ENCODE results near the gene AP1M1. TPM values are rescaled to one million over a fixed set of nuclear protein-coding genes. Genes with fewer than 3 reads are reported as not detected.

AP1M1 gene
- total and polyA plus RNA-seq, 2 experiments from 2014 or later = 56.7 to 93.3 TPM

DNA sequence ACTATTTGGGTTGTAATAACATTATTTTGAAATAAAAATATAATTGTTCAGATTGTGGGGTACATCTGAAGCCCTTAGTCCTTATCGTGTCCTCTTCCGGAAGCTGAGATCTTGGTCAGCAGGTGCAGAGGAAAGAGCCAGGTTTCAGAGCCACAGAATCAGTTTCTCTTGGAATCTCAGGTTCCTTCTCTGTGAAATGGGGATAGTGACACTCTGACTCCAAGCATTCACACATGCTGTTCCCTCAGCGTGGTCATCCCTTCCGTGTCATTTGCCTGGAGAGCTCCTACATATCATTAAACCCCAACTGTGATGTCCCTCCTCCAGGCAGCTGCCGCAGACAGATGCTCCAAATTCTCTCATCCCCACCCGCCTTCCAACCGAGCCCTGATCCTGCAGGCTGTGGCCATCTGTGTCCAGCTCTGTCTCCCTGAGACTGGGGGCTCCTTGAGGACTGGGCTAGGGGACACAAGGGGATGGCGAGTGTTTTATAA, 59.8 kb downstream of the AP1M1 start:
- no peak overlapping the region for H3K4me2 ChIP-seq
- TF ChIP-seq, protein P1, sequence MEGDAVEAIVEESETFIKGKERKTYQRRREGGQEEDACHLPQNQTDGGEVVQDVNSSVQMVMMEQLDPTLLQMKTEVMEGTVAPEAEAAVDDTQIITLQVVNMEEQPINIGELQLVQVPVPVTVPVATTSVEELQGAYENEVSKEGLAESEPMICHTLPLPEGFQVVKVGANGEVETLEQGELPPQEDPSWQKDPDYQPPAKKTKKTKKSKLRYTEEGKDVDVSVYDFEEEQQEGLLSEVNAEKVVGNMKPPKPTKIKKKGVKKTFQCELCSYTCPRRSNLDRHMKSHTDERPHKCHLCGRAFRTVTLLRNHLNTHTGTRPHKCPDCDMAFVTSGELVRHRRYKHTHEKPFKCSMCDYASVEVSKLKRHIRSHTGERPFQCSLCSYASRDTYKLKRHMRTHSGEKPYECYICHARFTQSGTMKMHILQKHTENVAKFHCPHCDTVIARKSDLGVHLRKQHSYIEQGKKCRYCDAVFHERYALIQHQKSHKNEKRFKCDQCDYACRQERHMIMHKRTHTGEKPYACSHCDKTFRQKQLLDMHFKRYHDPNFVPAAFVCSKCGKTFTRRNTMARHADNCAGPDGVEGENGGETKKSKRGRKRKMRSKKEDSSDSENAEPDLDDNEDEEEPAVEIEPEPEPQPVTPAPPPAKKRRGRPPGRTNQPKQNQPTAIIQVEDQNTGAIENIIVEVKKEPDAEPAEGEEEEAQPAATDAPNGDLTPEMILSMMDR (IDR thresholded peaks at IDR 0.05; ENCODE audit: poor library complexity) = no peak
- TF ChIP-seq EZH2 (IDR thresholded peaks at IDR 0.05; ENCODE audit: borderline replicate concordance) = no peak
- no peaks in the 10 kb centered on the region for H4K20me1 ChIP-seq (ENCODE audit: insufficient read depth, poor library complexity, severe bottlenecking)
- peaks cover 12% of the 10 kb centered on the region for H3K4me1 ChIP-seq (ENCODE audit: insufficient read depth)
- no peaks in the 10 kb centered on the region for H3K79me2 ChIP-seq
- no peaks in the 10 kb centered on the region for H3K27me3 ChIP-seq
- no peak overlapping the region for H3K4me3 ChIP-seq
- H3K36me3 ChIP-seq (replicated peaks; ENCODE audit: insufficient read depth, low read depth) = no peaks in the 10 kb centered on the region
- 90% methylated on average over 8 of the region's 8 CpGs for WGBS (ENCODE audit: low lambda C conversion rate, missing lambda C conversion rate)
- DNase-seq (ENCODE audit: low spot score) = no peak
- no peak overlapping the region for H3K27ac ChIP-seq
- no peaks in the 10 kb centered on the region for H3K9me3 ChIP-seq (ENCODE audit: low read depth)
- no peak overlapping the region for H2AFZ ChIP-seq
- no peaks in the 10 kb centered on the region for H3K9me2 ChIP-seq (replicated peaks; ENCODE audit: insufficient read depth)

- Histone ChIP-seq H3K4me2 (no peak overlapping the region), H3K9me3 (ENCODE audit: low read depth) (no peaks in the 10 kb centered on the region), H3K27me3 (no peaks in the 10 kb centered on the region), H2AFZ (no peak overlapping the region), H3K36me3 (replicated peaks; ENCODE audit: insufficient read depth, low read depth) (no peaks in the 10 kb centered on the region), H3K27ac (no peak overlapping the region), H3K79me2 (no peaks in the 10 kb centered on the region), H3K4me3 (no peak overlapping the region), H4K20me1 (ENCODE audit: insufficient read depth, poor library complexity, severe bottlenecking) (no peaks in the 10 kb centered on the region), H3K9me2 (replicated peaks; ENCODE audit: insufficient read depth) (no peaks in the 10 kb centered on the region), H3K4me1 (ENCODE audit: insufficient read depth) (peaks cover 16% of the 10 kb centered on the region)
- DNase-seq (ENCODE audit: low spot score) = no peak
- no peak for TF ChIP-seq EZH2 (IDR thresholded peaks at IDR 0.05; ENCODE audit: borderline replicate concordance)
- TF ChIP-seq EZH2phosphoT487 (IDR thresholded peaks at IDR 0.05; ENCODE audit: low read depth, severe bottlenecking, unreplicated experiment) = no peak
- TF ChIP-seq, protein P1 (IDR thresholded peaks at IDR 0.05; ENCODE audit: poor library complexity) = no peak
- 80% methylated on average over 18 of the region's 18 CpGs for WGBS (ENCODE audit: low lambda C conversion rate, missing lambda C conversion rate)
Observed at GRCh38 chr19:16258440-16258903, 60.8 kb downstream of the AP1M1 start.

GRCh38 chr19:16259385-16260159, 61.9 kb downstream of the AP1M1 start:
- H3K79me2 ChIP-seq = no peaks in the 10 kb centered on the region
- no peaks in the 10 kb centered on the region for H3K36me3 ChIP-seq (replicated peaks; ENCODE audit: insufficient read depth, low read depth)
- H3K4me3 ChIP-seq = no peak overlapping the region
- TF ChIP-seq EZH2phosphoT487 (IDR thresholded peaks at IDR 0.05; ENCODE audit: low read depth, severe bottlenecking, unreplicated experiment) (no peak), EZH2 (IDR thresholded peaks at IDR 0.05; ENCODE audit: borderline replicate concordance) (no peak)
- TF ChIP-seq, protein P1 (IDR thresholded peaks at IDR 0.05; ENCODE audit: poor library complexity) = no peak
- no peaks in the 10 kb centered on the region for H4K20me1 ChIP-seq (ENCODE audit: insufficient read depth, poor library complexity, severe bottlenecking)
- WGBS (ENCODE audit: low lambda C conversion rate, missing lambda C conversion rate) = 91% methylated on average over 22 of the region's 22 CpGs
- H3K27ac ChIP-seq = no peak overlapping the region
- no peak overlapping the region for H3K4me2 ChIP-seq
- no peaks in the 10 kb centered on the region for H3K9me2 ChIP-seq (replicated peaks; ENCODE audit: insufficient read depth)
- no peaks in the 10 kb centered on the region for H3K27me3 ChIP-seq
- H2AFZ ChIP-seq = no peak overlapping the region
- H3K9me3 ChIP-seq (ENCODE audit: low read depth) = no peaks in the 10 kb centered on the region
- H3K4me1 ChIP-seq (ENCODE audit: insufficient read depth) = peaks cover 23% of the 10 kb centered on the region
- no peak for DNase-seq (ENCODE audit: low spot score)

Data from hepatocyte (in vitro differentiated cells).